ENCODE measurements around the gene GPR61. TPM values are rescaled to one million over a fixed set of nuclear protein-coding genes. Genes with fewer than 3 reads are reported as not detected.
A peak's percentile ranks its signal among the peaks of the same experiment; 100 is the strongest.

The GPR61 gene
- total RNA-seq, 1 donor from 2014 or later: not detected

- DNase-seq: no peak
- Mint-ChIP-seq H3K4me3 (no peak overlapping the region), H3K27me3 (peaks cover 4% of the 10 kb centered on the region), H3K9me3 (no peaks in the 10 kb centered on the region), H3K36me3 (ENCODE audit: low read depth) (no peaks in the 10 kb centered on the region), H3K4me1 (peaks cover 23% of the 10 kb centered on the region), H3K27ac (no peak overlapping the region)
- intact Hi-C loops (cut with micrococcal nuclease): no loop called here
Measured at GRCh38 chr1:109535481-109535880, 4.2 kb upstream of the GPR61 start.

DNA sequence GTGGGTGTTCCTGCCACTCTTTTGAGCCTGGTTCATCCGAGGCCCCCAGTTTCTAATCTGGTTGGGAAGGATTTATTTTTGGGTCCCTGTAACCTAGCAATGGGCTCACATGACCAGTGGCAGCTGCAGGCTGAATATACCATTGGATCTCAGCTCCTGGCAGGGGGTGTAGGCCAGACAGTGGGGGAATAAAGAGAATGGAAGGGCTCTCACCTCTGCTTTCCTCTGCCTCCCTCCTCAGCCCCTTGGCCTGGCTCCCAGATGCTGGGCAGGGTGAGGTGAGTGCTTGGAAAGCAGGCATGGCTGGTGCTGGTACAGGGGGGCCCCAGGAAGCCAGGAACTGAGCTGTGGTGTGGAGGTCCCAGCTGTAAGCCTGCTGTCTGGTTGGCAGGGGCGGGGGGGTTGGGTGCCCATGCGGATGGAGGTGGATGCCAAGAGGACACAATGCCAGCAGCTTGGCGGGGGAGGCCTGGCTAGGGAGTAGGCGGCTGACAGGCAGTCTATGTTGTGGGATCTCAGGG lies 3.6 kb upstream of the GPR61 start:
- Mint-ChIP-seq H3K36me3 (ENCODE audit: low read depth) (no peaks in the 10 kb centered on the region), H3K4me1 (peaks cover 19% of the 10 kb centered on the region), H3K27me3 (peaks cover 4% of the 10 kb centered on the region), H3K4me3 (no peak overlapping the region), H3K27ac (no peak overlapping the region), H3K9me3 (no peaks in the 10 kb centered on the region)
- intact Hi-C loops (cut with micrococcal nuclease): no loop called here
- DNase-seq: no peak

DNA sequence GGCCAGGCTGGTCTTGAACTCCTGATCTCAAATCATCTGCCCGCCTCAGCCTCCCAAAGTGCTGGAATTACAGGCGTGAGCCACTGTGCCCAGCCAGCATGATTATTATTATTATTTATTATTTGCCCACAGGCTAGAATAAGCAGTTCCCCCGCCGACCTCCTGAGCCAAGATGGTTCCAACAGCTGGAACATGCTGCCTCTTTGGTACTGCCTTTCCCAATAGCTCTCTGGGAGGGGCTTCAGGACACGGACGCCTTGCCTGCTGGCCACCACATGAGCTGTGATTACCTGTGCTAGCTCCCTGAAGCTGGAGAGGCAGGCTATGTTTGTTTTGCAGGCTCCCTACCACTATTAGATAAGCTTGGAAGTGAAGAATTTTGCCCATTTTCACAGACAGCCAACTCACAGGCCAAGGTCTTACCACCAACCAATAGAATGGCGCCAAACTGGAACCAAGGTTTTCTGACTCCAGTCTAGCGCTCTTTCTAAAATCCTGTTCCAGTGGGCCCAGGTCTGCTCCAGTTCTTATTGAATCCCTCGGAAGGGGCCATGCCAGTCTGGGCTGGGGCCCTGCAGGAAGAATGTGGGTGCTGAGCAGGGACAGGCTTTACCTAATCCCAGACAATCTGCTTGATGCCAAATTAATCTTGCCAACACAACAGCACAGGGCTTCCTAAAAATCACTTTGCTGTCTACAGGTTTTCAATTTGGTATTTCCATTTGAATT lies 2.1 kb upstream of the GPR61 start:
- no peak for DNase-seq
- intact Hi-C loops (cut with micrococcal nuclease): no loop called here
- no peak overlapping the region for H3K4me3 Mint-ChIP-seq
- H3K9me3 Mint-ChIP-seq: no peaks in the 10 kb centered on the region
- H3K4me1 Mint-ChIP-seq: peaks cover 3% of the 10 kb centered on the region
- H3K36me3 Mint-ChIP-seq (ENCODE audit: low read depth): no peaks in the 10 kb centered on the region
- H3K27me3 Mint-ChIP-seq: peaks cover 4% of the 10 kb centered on the region
- no peak overlapping the region for H3K27ac Mint-ChIP-seq

DNA sequence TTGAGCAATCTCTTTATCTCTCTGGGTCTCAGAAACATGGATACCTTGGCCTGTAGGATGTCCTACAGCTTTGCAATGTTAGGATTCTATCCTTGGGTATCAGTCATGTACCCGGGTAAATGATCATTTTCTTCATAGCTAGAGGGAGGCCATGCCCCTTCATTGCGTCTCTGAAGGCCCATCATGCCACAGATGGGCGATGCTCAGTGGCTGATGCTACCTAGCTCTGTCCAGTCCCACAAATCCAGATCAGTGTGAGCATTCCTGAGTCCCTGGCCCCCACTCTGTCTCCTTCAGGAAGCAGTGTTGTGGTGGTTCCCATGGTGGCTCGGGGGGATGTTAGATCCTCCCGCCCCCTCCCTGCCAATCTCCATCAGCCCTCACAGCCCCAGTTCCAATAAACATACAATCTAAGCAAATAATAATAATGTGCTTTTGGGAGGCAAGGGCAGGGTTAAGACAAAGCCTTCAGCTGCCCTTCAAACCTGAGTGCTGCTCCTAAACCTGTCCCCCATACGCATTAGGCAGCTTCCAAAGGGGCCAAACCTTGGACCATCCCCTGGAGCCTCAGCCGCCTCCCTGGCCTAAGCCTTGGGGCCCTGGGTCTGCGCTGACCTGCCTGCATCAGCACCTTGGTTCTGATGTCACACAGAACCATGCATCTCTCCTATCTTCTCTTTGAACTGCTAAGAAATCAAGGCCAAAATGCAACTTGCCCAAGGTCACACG lies 681 bp upstream of the GPR61 start:
- intact Hi-C loops (cut with micrococcal nuclease): no loop called here
- Mint-ChIP-seq H3K4me3 (no peak overlapping the region), H3K27ac (no peak overlapping the region), H3K36me3 (ENCODE audit: low read depth) (no peaks in the 10 kb centered on the region), H3K9me3 (no peaks in the 10 kb centered on the region), H3K27me3 (peaks cover 4% of the 10 kb centered on the region), H3K4me1 (no peaks in the 10 kb centered on the region)
- peak; percentile 51 for DNase-seq

DNA sequence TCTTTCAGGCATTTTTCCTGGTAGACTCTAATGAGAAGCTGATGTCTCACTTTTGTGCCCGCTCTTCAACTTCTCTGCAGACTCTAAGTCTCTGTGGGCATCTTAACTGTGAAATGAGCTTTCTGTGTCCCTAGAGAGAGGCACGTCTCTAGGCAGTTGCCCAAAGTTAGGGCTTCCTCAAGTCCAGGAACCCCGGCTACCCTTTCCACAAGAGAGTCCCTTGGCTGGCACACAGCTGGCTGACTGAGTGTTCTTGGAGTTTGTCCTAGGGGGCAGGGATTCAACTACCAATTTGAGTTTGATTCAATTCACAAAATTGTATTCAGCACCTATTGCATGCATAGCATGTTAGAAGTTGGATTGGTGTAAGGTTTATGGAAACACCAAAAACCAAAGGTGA lies 1.4 kb downstream of the GPR61 start:
- Mint-ChIP-seq H3K4me1 (peaks cover 2% of the 10 kb centered on the region), H3K4me3 (no peak overlapping the region), H3K9me3 (no peaks in the 10 kb centered on the region), H3K27ac (no peak overlapping the region), H3K27me3 (peaks cover 4% of the 10 kb centered on the region), H3K36me3 (ENCODE audit: low read depth) (no peaks in the 10 kb centered on the region)
- intact Hi-C loops (cut with micrococcal nuclease): no loop called here
- DNase-seq: no peak

- H3K27me3 Mint-ChIP-seq: peaks cover 4% of the 10 kb centered on the region
- no peaks in the 10 kb centered on the region for H3K9me3 Mint-ChIP-seq
- H3K4me3 Mint-ChIP-seq: no peak overlapping the region
- no peak overlapping the region for H3K27ac Mint-ChIP-seq
- H3K36me3 Mint-ChIP-seq (ENCODE audit: low read depth): no peaks in the 10 kb centered on the region
- intact Hi-C loops (cut with micrococcal nuclease): no loop called here
- H3K4me1 Mint-ChIP-seq: peaks cover 15% of the 10 kb centered on the region
- DNase-seq: no peak
Measured at GRCh38 chr1:109542657-109543056, 3.0 kb downstream of the GPR61 start.

DNA sequence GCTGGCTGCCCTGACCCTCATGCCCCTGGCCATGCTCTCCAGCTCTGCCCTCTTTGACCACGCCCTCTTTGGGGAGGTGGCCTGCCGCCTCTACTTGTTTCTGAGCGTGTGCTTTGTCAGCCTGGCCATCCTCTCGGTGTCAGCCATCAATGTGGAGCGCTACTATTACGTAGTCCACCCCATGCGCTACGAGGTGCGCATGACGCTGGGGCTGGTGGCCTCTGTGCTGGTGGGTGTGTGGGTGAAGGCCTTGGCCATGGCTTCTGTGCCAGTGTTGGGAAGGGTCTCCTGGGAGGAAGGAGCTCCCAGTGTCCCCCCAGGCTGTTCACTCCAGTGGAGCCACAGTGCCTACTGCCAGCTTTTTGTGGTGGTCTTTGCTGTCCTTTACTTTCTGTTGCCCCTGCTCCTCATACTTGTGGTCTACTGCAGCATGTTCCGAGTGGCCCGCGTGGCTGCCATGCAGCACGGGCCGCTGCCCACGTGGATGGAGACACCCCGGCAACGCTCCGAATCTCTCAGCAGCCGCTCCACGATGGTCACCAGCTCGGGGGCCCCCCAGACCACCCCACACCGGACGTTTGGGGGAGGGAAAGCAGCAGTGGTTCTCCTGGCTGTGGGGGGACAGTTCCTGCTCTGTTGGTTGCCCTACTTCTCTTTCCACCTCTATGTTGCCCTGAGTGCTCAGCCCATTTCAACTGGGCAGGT lies 3.8 kb downstream of the GPR61 start:
- H3K27me3 Mint-ChIP-seq: peaks cover 4% of the 10 kb centered on the region
- H3K27ac Mint-ChIP-seq: no peak overlapping the region
- no peak overlapping the region for H3K4me3 Mint-ChIP-seq
- H3K36me3 Mint-ChIP-seq (ENCODE audit: low read depth): peaks cover 1% of the 10 kb centered on the region
- H3K9me3 Mint-ChIP-seq: no peaks in the 10 kb centered on the region
- peaks cover 19% of the 10 kb centered on the region for H3K4me1 Mint-ChIP-seq
- intact Hi-C loops (cut with micrococcal nuclease): no loop called here
- no peak for DNase-seq

DNA sequence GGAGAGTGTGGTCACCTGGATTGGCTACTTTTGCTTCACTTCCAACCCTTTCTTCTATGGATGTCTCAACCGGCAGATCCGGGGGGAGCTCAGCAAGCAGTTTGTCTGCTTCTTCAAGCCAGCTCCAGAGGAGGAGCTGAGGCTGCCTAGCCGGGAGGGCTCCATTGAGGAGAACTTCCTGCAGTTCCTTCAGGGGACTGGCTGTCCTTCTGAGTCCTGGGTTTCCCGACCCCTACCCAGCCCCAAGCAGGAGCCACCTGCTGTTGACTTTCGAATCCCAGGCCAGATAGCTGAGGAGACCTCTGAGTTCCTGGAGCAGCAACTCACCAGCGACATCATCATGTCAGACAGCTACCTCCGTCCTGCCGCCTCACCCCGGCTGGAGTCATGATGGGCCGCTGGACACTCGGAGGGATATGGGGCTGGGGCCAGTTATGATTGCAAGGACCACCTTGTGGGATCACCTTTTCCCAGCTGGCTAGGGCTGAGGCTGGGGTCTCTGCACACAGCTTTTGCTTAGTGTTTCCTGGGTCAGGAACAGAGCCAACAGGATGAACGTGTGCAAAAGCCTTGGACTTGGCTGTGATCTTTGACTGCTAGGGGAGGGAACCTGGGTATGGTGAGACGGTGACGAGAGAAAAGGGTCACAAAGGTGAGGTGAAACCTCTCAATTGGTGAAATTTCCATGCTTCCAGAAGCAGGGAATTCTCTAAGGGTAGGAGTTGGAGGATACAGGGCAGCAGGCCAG lies 4.5 kb downstream of the GPR61 start:
- no peaks in the 10 kb centered on the region for H3K9me3 Mint-ChIP-seq
- peaks cover 6% of the 10 kb centered on the region for H3K36me3 Mint-ChIP-seq (ENCODE audit: low read depth)

GRCh38 chr1:109546311-109547109 lies 6.8 kb downstream of the GPR61 start:
- Mint-ChIP-seq H3K4me1 (peaks cover 42% of the 10 kb centered on the region), H3K9me3 (no peaks in the 10 kb centered on the region), H3K27ac (peak overlapping the region; percentile 96), H3K36me3 (ENCODE audit: low read depth) (peaks cover 7% of the 10 kb centered on the region), H3K4me3 (peak overlapping the region; percentile 95), H3K27me3 (no peaks in the 10 kb centered on the region)
- intact Hi-C loops (cut with micrococcal nuclease): loop anchor here (1.0 to 5.0 kb wide), 5 partner anchors 75 to 360 kb away; partner anchors contain the start of gene PSMA5
- DNase-seq: peak; percentile 97

More for the DNA sequence above, 4.5 kb downstream of the GPR61 start:
- H3K27me3 Mint-ChIP-seq: peaks cover 1% of the 10 kb centered on the region
- no peak overlapping the region for H3K27ac Mint-ChIP-seq
- DNase-seq: no peak
- peaks cover 24% of the 10 kb centered on the region for H3K4me1 Mint-ChIP-seq
- H3K4me3 Mint-ChIP-seq: no peak overlapping the region
- intact Hi-C loops (cut with micrococcal nuclease): no loop called here

DNA sequence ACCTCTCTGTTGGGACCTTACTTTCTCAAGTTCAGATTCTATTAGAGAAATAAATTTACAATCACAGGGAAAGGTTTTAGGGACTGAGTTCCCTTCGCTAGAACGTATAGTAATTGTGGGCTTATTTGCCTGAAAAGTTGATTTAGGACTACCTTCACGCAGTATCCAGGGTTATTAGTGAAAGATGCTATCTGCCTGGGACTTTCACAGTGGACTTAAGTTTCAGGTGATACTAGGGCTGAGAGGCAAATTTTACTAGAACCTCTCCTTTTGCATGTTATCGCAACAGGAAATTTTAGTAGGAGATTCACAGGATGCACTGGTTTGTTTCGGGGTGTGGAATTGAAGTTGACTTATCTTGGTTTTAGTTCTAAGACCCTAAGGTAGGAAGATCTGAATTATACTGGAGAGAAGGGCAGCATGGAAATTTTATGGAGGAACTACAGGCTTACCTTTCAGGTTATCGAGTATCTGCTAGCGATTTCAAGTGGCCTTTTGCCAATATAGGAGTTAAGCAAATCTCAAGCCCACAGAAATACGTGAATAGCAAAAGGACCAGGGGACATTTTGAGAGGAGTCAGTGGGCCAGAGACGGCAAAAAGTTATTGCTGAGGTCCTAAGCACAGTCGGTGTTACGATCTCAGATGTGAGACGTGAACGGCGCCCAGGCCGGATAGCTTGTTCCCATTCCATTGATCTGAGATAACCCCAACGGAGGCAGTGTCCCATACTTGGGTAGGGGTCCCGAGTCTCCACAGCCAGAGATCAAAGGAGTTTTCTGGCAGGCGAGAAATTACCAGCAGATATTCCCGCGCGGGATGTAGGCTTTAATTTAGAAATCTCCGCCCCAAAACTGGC lies 8.0 kb downstream of the GPR61 start:
- peak overlapping the region; percentile 96 for H3K27ac Mint-ChIP-seq
- peak; percentile 79 for DNase-seq
- peaks cover 10% of the 10 kb centered on the region for H3K36me3 Mint-ChIP-seq (ENCODE audit: low read depth)
- H3K4me3 Mint-ChIP-seq: peak overlapping the region; percentile 95
- H3K9me3 Mint-ChIP-seq: no peaks in the 10 kb centered on the region
- peaks cover 46% of the 10 kb centered on the region for H3K4me1 Mint-ChIP-seq
- no peaks in the 10 kb centered on the region for H3K27me3 Mint-ChIP-seq
- intact Hi-C loops (cut with micrococcal nuclease): loop anchor here (1.0 to 5.0 kb wide), 5 partner anchors 120 to 488 kb away; partner anchors contain the start of genes AHCYL1 and PSMA5

GRCh38 chr1:109548321-109549267 lies 8.9 kb downstream of the GPR61 start, which contains the start of gene GNAI3:
Gene GNAI3, plus strand, starts transcription at chr1:109548615. Its CDS starts 106 bp downstream, at chr1:109548721.
- DNase-seq: peak; percentile 99
- H3K4me1 Mint-ChIP-seq: peaks cover 46% of the 10 kb centered on the region
- H3K27ac Mint-ChIP-seq: peak within 1 kb of the TSS; percentile 96
- H3K9me3 Mint-ChIP-seq: no peaks in the 10 kb centered on the region
- peaks cover 10% of the 10 kb centered on the region for H3K36me3 Mint-ChIP-seq (ENCODE audit: low read depth)
- H3K4me3 Mint-ChIP-seq: peak within 1 kb of the TSS; percentile 95
- H3K27me3 Mint-ChIP-seq: no peaks in the 10 kb centered on the region
- intact Hi-C loops (cut with micrococcal nuclease): loop anchor here (1.0 to 5.0 kb wide), 4 partner anchors 121 to 487 kb away; partner anchors contain the start of genes AHCYL1 and PSMA5
